Caco-2 (cell line): ENCODE data around the gene H3-3A. TPM values are rescaled to one million over a fixed set of nuclear protein-coding genes. Genes with fewer than 3 reads are reported as not detected.

ENCODE experiments used
- BruUV-seq: library from RNA; stranded (reverse); fragments of 400-500 nt; replicated peaks from 2 replicates; lab custom pipeline; 2021; lab: Mats Ljungman, UMichigan
- CTCF ChIA-PET: fragments of 300-600 bp; sonication (Branson Sonifier 250); formaldehyde crosslinking; loops from one replicate; lab custom pipeline; 2022; ENCODE audit warnings: antibody characterized with exemption; lab: Charles Lee
- POLR2A ChIA-PET: fragments of 300-600 bp; sonication (Branson Sonifier 250); formaldehyde crosslinking; loops from one replicate; lab custom pipeline; 2022; ENCODE audit warnings: antibody characterized with exemption; lab: Charles Lee
- DNase-seq, 2 experiments: peaks; one replicate each; pipeline versions ENCODE4 v3.0.0 to v3.0.0-alpha.2; 2020 to 2022
- H3K27me3 ChIP-seq: replicated peaks from 2 replicates; pipeline ENCODE4 v1.6.0; 2011; ENCODE audit warnings: low read length; ENCODE audit not compliant: control insufficient read depth, insufficient read depth
- H3K36me3 ChIP-seq: 2 replicates; pipeline ENCODE4 v1.5.1; 2011; ENCODE audit warnings: low read length; ENCODE audit not compliant: control insufficient read depth, insufficient read depth
- H3K4me1 ChIP-seq: fragments of 250-450 bp; sonication (Bioruptor Pico); 2 replicates; pipeline ENCODE4 v1.5.1; 2020; ENCODE audit warnings: mild to moderate bottlenecking
- H3K4me3 ChIP-seq: 2 replicates; pipeline ENCODE4 v1.5.1; 2011; ENCODE audit warnings: low read depth, mild to moderate bottlenecking, control low read depth, low read length
- H3K9me3 ChIP-seq: fragments of 250-450 bp; sonication (Bioruptor Pico); 2 replicates; pipeline ENCODE4 v1.5.1; 2020; ENCODE audit warnings: mild to moderate bottlenecking, moderate library complexity
- H3K27ac Mint-ChIP-seq: one replicate; pipeline ENCODE4 v1.8.0; 2022; ENCODE audit warnings: mixed read lengths; ENCODE audit not compliant: unreplicated experiment
- H3K27me3 Mint-ChIP-seq: one replicate; pipeline ENCODE4 v1.8.0; 2022; ENCODE audit warnings: mixed read lengths; ENCODE audit not compliant: insufficient read depth, unreplicated experiment
- H3K36me3 Mint-ChIP-seq: one replicate; pipeline ENCODE4 v1.8.0; 2022; ENCODE audit warnings: mild to moderate bottlenecking, mixed read lengths; ENCODE audit not compliant: insufficient read depth, unreplicated experiment
- H3K4me1 Mint-ChIP-seq: one replicate; pipeline ENCODE4 v1.8.0; 2022; ENCODE audit warnings: low read depth, mixed read lengths; ENCODE audit not compliant: unreplicated experiment
- H3K4me3 Mint-ChIP-seq: one replicate; pipeline ENCODE4 v1.8.0; 2022; ENCODE audit warnings: mild to moderate bottlenecking, moderate library complexity, mixed read lengths; ENCODE audit not compliant: unreplicated experiment
- H3K9me3 Mint-ChIP-seq: one replicate; pipeline ENCODE4 v1.8.0; 2022; ENCODE audit warnings: mixed read lengths; ENCODE audit not compliant: unreplicated experiment
- CTCF ChIP-seq, 2 experiments: fragments of 200-600 bp in 1 of 2; IDR thresholded peaks; 1 replicate in 1 of 2; 2 replicates in 1 of 2; pipeline versions ENCODE4 v1.5.1 to v1.8.0; 2011 to 2022; ENCODE audit warnings: antibody characterized with exemption in 1 of 2, control low read depth in 1 of 2, inconsistent platforms in 1 of 2, low read depth in 1 of 2, low read length in 1 of 2, mild to moderate bottlenecking in 1 of 2, moderate library complexity in 1 of 2; ENCODE audit not compliant: insufficient read depth in 1 of 2, severe bottlenecking in 1 of 2, unreplicated experiment in 1 of 2
- intact Hi-C: fragments of 100-400 bp; cut with micrococcal nuclease; formaldehyde crosslinking; loops from one replicate; pipeline ENCODE4 v1.10.0; 2022; ENCODE audit not compliant: unreplicated experiment
- total RNA-seq: library from RNA; stranded (reverse); gene quantifications from 2 replicates; pipeline ENCODE4 v1.2.3, GENCODE V29; 2022

Gene H3-3A
- total RNA-seq, 1 experiment from 2014 or later: 512 TPM

- no peak overlapping the region for H3K4me3 ChIP-seq
- BruUV-seq: no TSS peak
- intact Hi-C loops: no loop called here
- TF ChIP-seq CTCF (IDR thresholded peaks at IDR 0.05; ENCODE audit: insufficient read depth in 1 of 2, low read depth in 1 of 2, low read length in 1 of 2, severe bottlenecking in 1 of 2, unreplicated experiment in 1 of 2): no peak
- H3K4me3 Mint-ChIP-seq: no peak overlapping the region
- ChIA-PET POLR2A (no interaction called here), CTCF (interaction anchor here (1.1 kb wide), 1 partner anchor 124 kb away, joined by 3 read pairs; no protein-coding TSS in a partner anchor)
- H3K27ac Mint-ChIP-seq: no peak overlapping the region
- no peaks in the 10 kb centered on the region for H3K4me1 ChIP-seq
- DNase-seq: no peak
- H3K9me3 ChIP-seq: no peaks in the 10 kb centered on the region
- H3K27me3 Mint-ChIP-seq: no peaks in the 10 kb centered on the region
- H3K27me3 ChIP-seq: no peaks in the 10 kb centered on the region; the same call in 1 of the 2 replicates
- no peaks in the 10 kb centered on the region for H3K4me1 Mint-ChIP-seq
- no peaks in the 10 kb centered on the region for H3K36me3 ChIP-seq
- peaks cover 5% of the 10 kb centered on the region for H3K36me3 Mint-ChIP-seq
- no peaks in the 10 kb centered on the region for H3K9me3 Mint-ChIP-seq
Measured at GRCh38 chr1:226047495-226047894, 15.0 kb upstream of the H3-3A start.

- Histone ChIP-seq H3K27me3 (no peaks in the 10 kb centered on the region; the same call in 1 of the 2 replicates), H3K9me3 (no peaks in the 10 kb centered on the region), H3K36me3 (no peaks in the 10 kb centered on the region), H3K4me3 (no peak overlapping the region), H3K4me1 (no peaks in the 10 kb centered on the region)
- BruUV-seq: no TSS peak
- no peak for TF ChIP-seq CTCF (IDR thresholded peaks at IDR 0.05; ENCODE audit: insufficient read depth in 1 of 2, low read depth in 1 of 2, low read length in 1 of 2, severe bottlenecking in 1 of 2, unreplicated experiment in 1 of 2)
- Mint-ChIP-seq H3K9me3 (no peaks in the 10 kb centered on the region), H3K4me1 (no peaks in the 10 kb centered on the region), H3K4me3 (no peak overlapping the region), H3K36me3 (peaks cover 5% of the 10 kb centered on the region), H3K27me3 (no peaks in the 10 kb centered on the region), H3K27ac (no peak overlapping the region)
- no peak for DNase-seq
- ChIA-PET POLR2A (no interaction called here), CTCF (interaction anchor here (1.1 kb wide), 1 partner anchor 125 kb away, joined by 3 read pairs; no protein-coding TSS in a partner anchor)
- intact Hi-C loops: no loop called here
Measured at GRCh38 chr1:226048886-226049285, 13.6 kb upstream of the H3-3A start.

GRCh38 chr1:226050133-226050532 is 12.4 kb upstream of the H3-3A start:
- Mint-ChIP-seq H3K27me3 (no peaks in the 10 kb centered on the region), H3K4me1 (no peaks in the 10 kb centered on the region), H3K27ac (no peak overlapping the region), H3K9me3 (no peaks in the 10 kb centered on the region), H3K4me3 (no peak overlapping the region), H3K36me3 (peaks cover 5% of the 10 kb centered on the region)
- TF ChIP-seq CTCF (IDR thresholded peaks at IDR 0.05; ENCODE audit: insufficient read depth in 1 of 2, low read depth in 1 of 2, low read length in 1 of 2, severe bottlenecking in 1 of 2, unreplicated experiment in 1 of 2): no peak
- Histone ChIP-seq H3K9me3 (no peaks in the 10 kb centered on the region), H3K4me3 (no peak overlapping the region), H3K36me3 (no peaks in the 10 kb centered on the region), H3K4me1 (no peaks in the 10 kb centered on the region), H3K27me3 (no peaks in the 10 kb centered on the region; the same call in 1 of the 2 replicates)
- POLR2A ChIA-PET: no interaction called here
- CTCF ChIA-PET: no interaction called here
- BruUV-seq: no TSS peak
- DNase-seq: no peak
- intact Hi-C loops: no loop called here
